Measurements from ENCODE around the gene ADAMTS12.

- no peak for TF ChIP-seq CTCF (IDR thresholded peaks at IDR 0.05; ENCODE audit: poor library complexity, severe bottlenecking)
- TF ChIP-seq RAD21 (conservative IDR thresholded peaks at IDR 0.05): no peak
- TF ChIP-seq POLR2AphosphoS5 (IDR thresholded peaks at IDR 0.05): no peak
- no peak for TF ChIP-seq EZH2 (IDR thresholded peaks at IDR 0.05; ENCODE audit: borderline replicate concordance, insufficient read depth, low read length, poor library complexity, severe bottlenecking)
- no peak for TF ChIP-seq EP300 (conservative IDR thresholded peaks at IDR 0.05; ENCODE audit: poor library complexity, severe bottlenecking)
- no peak for TF ChIP-seq SMC3 (conservative IDR thresholded peaks at IDR 0.05; ENCODE audit: poor library complexity)
- TF ChIP-seq REST (IDR thresholded peaks at IDR 0.05; ENCODE audit: borderline replicate concordance): no peak
- no peak for TF ChIP-seq TAF1 (IDR thresholded peaks at IDR 0.05; ENCODE audit: low read depth)
- TF ChIP-seq MXI1 (conservative IDR thresholded peaks at IDR 0.05; ENCODE audit: poor library complexity, severe bottlenecking): no peak
Measured at GRCh38 chr5:33494466-33494865, 397.3 kb downstream of the ADAMTS12 start.

All from neural cell (in vitro differentiated cells).